ENCODE measurements around the gene GP1BB.
"Not testable (repeated sequence)": the region's sequence is repeated elsewhere in the genome, so short reads cannot be mapped to it uniquely, and the experiment has no call there.

GP1BB gene

DNA sequence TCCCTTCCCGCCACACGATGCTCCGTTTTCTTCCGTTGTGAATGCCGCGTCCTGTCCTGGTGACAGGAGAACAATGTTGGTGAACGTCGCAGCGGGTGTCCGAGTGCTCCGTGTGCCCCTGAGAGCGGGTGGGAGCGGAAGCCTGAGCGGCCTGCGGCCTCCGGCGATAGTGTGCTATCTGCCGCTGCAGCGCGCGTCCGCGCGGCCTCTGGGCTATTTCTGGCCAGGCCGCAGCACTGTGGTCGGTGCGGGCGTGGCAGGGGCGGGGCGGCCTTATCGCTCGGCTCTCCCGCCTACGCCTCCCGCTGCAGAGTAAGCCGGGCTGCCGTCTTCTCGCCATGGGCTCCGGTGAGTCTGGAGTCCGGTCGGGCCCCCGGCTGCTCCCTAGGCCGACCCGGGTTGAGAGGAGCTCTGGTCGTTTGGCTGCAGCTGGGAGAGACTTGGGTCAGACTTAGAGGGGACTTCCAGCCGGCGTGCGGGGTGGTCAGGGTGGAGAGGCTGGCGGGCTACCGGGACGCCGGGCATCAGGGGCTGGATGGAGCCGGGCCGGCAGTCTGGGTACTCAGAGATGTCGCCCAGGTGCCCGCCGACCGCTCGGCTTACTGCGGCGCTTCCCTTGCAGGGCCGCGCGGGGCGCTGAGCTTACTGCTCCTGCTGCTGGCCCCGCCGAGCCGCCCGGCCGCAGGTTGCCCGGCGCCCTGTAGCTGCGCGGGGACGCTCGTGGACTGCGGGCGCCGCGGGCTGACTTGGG is at the start of gene GP1BB:
Gene GP1BB, plus strand, starts transcription at position 308 of the 751 bp plus-strand sequence. Its CDS starts 31 bp downstream, at position 339.
- DNase-seq (ENCODE audit: low spot score), result no peak

DNA sequence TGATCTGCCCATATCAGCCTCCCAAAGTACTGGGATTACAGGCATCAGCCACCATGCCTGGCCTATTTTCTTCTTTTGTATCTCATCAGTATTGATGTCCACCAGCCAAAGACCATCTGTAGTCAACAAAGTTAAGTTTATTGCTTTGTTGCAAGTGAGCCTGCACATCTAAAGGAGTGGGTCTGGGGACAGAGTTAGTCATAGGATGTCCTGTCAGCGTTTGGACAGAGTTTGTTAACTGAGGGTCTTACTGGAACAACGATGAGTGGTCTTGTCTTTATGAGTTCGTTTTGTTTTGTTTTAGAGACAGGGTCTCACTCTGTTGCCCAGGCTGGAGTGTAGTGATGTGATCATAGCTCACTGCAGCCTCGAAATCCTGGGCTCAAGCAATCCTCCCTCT is 49.7 kb upstream of the GP1BB start:
- DNase-seq (ENCODE audit: low spot score), result no peak

DNA sequence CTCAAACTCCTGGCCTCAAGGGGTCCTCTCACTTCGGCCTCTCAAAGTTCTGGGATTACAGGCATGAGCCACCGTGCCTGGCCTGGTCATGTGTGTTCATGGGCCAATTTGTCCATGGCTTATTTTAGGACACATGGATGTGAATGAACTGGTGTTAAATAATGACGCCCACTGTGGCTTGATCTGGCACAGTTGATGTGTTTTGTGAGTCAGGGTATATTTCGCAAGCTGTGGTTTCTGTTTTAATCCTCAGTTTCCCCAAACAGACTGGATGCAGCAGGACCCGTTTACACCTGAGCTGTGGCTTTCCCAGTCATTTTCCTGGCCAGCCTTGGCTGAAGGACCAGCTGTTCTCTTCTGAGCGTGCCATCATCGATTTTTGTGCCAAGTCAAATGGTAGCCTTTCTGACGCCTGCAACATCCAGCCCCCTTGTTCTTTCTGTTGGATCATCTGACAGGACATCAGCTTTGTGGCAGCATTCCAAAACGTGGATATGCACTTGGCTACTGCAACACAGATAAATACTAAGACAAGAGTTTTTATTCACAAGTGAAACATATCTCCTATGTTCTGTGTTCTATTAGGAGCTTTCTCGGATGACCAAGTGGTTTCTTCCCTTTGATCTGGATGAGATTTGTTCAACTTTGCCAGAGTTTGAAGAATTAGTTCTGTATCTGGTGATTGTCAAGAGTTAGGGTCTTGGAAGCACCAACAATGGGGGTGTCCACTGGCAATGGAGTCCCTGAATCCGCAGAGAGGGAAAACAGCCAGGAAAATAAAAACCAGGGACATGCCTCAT is 49.0 kb upstream of the GP1BB start:
- DNase-seq (ENCODE audit: low spot score), result no peak

DNA sequence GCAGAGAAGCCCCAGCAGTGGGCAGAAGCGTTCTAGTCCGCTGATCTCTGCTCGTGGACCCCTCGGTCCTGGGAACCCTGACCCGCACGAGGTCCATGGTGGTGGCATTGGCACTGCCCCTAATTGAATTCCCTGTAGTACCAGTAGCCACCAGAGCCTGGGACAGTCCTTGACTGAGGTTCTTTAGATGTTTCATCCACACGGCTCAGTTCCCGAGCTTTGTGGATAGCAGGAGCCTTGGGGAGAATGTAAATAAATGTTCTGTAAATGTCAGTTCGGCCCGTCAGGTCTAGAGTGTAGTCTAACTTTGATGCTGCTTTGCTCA is 48.4 kb upstream of the GP1BB start:
- DNase-seq (ENCODE audit: low spot score), result no peak

DNA sequence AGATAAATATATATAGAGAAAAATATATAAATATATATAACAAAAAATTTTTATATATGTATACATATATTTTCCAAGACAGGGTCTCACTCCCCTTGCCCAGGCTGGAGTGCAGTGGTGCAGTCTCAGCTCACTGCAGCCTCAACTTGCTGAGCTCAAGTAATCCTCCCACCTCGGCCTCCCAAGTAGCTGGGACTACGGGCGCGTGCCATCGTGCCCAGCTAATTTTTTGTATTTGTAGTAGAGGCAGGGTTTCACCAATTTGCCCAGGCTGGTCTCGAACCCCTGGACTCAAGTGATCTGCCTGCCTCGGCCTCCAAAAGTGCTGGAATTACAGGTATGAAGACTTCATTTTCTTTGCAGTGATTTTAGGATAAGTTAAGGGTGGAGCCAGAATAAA is 47.9 kb upstream of the GP1BB start:
- DNase-seq (ENCODE audit: low spot score), result no peak

DNA sequence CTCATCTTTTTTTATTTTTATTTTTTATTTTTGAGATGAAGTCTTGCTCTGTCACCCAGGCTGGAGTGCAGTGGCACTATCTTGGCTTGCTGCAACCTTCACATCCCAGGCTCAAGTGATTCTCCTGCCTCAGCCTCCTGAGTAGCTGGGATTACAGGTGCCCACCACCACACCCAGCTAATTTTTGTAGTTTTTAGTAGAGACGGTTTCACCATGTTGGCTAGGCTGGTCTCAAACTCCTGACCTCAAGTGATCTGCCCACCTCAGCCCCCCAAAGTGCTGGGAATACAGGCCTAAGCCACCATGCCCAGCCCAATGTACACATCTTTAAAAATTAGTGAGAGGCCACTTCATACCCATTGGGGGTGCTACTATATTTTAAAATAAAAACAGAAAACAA is 46.9 kb upstream of the GP1BB start:
- not testable (repeated sequence) for DNase-seq (ENCODE audit: low spot score)

DNA sequence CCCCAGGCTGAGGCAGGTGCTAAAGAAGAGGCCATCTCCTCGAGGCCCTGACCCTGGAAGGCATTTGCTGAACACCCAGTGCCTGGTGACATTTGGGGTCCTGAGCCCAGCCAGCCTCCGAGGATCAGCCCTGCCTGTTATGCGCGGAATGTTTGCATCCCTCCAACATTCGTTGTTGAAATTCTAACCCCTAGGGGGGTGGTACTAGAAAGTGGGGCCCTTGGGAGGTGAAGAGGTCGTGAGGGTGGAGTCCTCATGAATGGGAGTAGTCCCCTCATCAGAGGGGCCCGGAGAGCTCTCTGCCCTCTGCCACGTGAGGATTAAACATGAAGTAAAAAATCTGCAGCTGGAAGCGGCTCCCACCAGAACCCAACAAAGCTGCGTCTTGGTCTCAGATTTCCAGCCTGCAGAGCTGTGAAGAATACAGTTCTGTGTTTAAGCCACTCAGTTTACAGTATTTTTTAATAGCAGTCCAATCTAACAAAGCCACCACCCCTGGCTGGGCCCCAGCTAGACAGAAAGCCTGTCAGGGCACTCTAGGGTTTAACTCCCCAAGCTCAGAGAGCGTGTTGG is 44.3 kb upstream of the GP1BB start:
- DNase-seq (ENCODE audit: low spot score), result no peak

DNA sequence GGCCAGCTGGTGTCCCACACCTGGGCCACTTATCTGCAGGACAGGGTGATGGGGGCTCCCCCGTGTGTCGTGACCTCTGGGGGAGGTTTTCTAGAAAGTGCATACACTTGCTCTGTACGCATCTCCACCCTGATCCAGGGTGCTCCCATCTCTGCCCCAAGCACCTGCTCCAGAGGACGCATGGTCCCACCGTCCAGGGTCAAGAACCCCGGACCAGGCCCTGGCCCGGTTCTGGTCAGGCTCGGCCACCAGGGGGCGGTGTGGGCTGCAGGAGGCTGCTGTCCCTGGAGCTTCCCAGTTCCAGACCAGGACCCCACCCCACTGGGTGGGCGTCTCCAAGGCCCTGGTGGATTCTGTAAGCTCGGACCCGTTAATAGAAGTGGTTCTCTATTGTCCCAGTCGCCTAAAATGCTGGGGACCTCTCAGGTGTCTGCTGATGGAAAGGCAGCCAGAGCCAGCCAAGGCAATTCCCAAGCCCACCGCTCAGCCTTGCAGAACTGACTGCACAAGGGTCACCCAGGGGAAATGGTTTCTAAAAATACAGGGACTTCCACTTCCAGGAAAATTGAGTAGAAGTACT is 43.7 kb upstream of the GP1BB start:
- peak; percentile 59 for DNase-seq (ENCODE audit: low spot score)

DNA sequence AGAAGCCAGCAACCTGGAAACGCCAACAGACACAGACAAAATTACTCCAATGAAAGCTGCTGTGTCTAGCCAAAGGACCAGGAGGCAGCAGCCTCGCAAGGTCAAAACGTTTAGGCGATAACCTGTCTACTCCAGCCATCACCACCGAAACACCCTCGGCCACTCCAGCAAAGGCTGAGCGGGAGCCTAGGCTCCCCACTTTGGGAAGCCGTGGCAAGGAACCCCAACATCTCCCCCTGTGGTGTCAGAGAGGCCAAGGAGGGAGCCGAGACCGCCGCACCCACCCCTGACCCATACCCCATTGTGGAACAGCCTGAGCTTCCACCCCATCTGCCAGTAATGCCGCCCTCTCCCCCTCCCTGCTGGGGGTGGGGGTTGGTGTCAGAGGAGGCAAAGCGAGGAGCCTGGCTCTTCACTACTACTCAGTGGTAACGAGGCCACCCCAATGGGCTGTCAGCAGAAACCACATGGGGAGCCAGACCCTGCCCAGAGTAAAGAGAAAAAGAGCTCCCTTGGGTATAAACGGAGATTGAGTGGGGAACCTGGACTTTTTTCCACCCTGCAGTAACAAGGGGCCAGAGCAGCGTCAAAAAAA is 43.0 kb upstream of the GP1BB start:
- DNase-seq (ENCODE audit: low spot score), result no peak

DNA sequence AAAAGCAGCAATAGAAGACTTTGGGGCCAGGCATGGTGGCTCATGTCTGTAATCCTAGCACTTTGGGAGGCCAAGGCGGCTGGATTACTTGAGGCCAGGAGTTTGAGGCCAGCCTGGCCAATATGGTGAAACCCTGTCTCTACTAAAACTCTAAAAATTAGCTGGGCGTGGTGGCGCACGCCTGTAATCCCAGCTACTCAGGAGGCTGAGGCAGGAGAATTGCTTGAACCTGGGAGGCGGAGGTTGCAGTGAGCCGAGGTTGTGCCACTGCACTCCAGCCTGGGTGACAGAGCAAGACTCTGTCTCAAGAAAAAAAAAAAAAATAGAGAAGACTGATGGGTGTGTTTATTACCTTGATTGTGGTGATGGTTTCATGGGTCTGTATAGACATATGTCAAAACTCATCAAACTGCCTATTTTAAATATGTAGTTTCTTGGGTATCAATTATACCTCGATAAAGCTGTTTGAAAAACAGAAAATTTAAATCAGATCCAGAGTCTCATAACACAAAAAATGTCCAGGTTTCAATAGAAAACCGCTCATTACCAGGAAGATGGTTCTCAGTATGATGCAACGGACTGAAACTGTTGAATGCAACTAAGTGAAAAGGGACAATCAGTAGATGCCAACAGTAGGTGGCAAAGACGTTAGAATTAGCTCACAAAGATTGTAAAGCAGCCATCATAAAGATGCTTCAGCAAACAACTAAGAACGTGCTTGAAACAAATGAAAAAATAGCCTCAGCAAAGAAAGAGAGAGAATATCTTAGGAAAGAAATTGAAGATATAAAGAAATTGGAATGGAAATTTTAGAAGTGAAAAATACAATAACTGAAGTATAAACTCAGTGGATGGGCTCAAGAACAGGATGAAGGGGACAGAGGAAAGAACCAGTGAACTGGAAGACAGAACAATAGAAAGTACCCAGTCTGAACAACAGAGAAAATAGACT is 42.2 kb upstream of the GP1BB start:
- no peak for DNase-seq (ENCODE audit: low spot score)

DNA sequence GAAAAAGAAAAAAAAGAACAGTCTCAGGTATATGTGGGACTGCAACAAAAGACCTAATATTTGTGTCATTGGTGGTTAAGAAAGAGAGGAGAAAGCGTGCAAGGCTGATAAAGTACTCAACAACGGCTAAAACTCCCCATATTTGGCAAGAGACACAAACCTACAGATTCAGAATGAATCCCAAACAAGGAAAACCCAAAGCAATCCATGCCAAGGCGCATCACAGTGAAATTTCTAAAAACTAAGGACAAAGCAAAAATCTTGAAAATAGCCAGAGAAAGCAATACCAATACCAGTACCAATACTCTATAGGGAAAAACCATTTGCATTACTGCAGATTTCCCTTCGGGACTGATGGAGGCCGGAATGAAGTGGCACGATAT is 41.5 kb upstream of the GP1BB start:
- no peak for DNase-seq (ENCODE audit: low spot score)

DNA sequence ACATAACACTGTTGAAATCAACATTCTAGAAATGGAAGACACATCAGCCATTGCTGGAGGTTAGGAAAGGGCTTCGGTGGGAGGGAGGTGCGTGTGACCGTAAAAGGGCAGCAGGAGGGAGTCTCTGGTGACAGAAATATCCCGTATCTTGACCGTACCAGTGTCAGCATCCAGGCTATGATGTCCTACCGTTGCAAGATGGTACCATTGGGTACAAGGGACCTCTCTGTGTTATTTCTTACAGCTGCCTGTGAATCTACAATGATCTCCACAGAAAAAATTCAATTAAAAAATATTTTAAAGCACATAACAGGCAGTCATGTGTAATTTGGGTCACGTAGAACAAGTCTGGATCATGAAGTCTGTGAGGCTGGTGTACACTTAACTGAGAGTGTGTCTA is 36.4 kb upstream of the GP1BB start:
- DNase-seq (ENCODE audit: low spot score), result no peak

DNA sequence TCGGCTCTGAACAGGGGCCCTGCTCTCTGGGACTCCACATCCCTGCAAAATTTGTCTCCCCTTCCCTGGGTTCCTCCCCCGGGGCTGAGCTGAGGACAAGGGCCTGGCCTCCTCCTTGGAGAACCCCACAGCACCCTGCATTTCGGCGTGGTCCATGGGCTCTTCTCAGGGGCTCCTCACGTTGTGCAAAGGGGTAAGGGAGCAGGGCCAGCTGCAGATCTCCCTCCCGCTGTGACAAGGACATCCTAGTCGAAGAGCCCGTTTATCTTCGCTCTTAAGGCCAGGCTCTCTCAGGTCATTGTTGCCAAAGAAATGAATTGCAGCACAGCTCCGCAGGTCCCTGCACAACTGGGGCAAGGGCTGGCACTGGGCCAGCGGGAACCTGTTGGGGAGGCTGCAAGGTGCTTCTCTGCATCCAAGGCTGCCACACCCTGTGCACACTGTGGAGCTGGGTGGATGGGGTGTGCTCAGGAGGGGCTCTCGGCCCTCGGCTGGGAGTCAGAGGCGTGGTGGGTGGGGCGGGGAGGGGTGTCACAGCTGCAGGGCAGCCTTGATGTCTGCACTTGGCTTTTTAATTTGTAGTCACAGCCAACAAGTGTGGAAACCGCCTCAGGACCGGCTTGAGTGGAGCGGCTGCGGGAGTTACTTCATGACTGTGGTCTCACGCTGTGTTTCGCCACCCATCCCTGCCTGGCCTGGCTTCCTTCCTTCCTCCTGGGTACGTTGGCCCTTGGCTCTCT is 35.6 kb upstream of the GP1BB start:
- DNase-seq (ENCODE audit: low spot score), result no peak

DNA sequence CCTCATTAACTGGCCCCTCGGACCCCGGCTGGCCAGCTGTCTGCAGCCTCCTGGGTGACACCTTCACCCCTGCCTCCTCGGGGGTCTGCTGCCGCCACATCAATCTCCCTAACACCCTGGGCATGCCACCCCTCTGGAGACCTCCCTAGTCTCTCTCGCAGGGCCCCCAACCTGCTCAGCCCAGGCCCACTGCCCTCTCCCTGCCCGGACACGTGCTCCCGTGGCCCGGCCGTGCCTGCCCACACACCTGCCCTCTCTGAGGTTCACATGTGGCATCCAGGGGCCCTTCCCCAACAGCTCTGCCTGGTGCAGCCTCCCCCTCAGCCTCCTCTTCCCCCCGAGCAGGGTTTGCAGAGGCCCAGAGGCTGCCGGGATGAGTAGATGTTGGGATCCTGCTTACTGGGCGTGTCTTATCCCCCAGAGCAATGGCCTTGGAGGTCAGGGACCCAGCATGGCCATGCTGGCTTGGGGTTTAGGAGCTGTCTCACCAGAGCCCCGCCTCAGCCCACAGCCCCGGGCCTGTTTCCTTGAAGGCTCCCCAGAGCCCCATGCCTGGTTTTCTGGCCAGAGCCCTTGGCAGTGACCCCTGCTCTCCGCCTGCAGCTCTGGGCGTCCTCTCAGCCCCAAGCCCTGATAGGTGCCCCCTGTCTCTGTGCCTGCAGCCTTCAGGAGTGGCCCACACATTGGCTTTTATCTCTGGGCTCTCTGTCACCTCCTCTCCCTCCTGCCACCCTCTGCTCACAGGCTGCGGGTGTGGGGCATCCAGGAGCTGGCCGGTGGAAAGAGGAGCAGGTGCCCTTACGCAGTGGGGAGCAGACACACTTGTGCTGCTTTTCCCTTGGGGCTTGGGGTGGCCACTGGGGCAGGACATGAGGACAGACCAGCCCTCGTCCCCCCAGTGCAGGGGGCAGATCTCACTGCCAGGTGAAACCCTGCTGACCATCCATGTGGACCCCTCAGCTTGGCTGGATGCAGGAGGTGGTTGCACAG is 34.7 kb upstream of the GP1BB start:
- DNase-seq (ENCODE audit: low spot score), result no peak

DNA sequence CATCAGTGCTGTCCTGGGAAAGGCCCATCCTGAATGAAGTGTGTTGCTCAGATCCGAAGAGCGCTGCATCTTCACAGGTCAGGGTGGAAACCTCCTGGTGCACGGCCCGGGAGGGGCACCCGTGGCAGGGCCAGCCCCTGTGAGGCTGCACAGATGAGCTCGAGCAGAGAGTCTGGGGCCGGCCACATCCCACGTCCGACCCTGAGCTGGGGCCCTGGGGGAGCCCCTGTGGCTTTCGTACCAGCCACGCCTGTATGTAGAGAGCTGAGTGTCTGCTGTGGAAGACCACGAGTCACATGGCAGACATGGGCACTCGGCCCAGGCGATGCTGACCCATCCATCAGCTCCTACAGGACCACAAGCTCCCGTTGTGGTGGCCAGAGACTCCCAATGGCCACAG is 33.9 kb upstream of the GP1BB start:
- DNase-seq (ENCODE audit: low spot score), result no peak

DNA sequence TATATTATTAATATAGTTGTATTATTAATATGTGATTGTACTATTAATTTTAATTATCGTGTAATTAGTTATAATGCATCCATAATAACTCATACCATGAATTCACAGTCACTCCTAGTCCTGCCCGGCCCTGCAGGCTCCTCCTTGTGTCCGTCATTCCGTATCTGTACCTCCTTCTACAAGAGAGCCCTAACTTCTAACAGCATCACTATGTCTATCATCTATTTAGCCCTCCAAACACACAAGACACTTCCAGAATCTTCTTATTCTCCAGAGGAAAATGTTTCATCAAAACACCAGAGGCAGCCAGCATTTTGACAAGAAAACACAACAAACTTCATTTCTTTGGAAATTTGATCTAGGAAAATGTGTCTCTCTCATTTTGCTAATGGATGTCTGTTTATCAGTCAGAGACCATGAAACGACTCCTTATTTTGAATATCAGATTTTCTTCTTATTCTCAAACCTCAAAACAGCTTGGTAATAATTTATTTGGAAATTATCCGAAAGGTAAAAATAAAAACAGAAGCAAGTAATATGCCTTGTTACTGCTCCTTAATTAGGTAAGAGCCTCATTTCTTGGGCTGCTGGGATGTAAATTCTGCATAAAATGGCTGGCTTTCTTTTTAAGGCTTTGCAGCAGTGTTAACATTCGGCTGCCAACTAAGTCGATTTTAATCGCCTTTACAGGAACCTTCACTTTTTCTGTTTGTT is 32.2 kb upstream of the GP1BB start:
- DNase-seq (ENCODE audit: low spot score), result no peak

DNA sequence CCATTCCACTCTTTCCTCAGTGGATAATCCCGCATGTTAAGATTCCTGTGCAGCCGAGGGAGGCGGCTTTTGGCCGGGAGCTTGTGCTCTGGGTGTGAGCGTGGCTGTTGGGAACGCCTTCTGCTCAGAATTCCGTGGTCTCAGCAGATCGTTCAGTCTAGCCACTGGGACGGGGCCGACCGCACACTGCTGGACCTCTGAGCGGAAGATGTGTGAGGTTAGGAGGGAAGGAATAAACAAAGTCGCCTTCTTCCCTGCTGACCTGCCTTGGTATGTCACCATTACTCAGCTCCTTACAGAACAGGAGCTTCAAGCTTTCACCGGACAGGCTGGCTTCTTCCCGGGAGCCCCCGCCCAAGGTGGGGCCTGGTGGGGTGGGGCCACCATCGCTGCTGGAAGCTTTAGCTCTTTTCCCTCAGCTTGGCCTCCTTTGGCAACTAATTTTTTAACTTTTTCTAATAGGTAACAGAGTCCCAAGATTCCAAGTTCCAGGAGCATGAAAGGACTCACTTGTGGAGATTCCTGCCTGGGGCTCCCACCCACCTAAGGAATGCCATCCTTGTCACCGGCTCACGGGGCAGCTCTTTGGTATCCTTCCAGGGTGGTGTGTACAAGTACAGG is 31.5 kb upstream of the GP1BB start:
- DNase-seq (ENCODE audit: low spot score), result peak; percentile 72

DNA sequence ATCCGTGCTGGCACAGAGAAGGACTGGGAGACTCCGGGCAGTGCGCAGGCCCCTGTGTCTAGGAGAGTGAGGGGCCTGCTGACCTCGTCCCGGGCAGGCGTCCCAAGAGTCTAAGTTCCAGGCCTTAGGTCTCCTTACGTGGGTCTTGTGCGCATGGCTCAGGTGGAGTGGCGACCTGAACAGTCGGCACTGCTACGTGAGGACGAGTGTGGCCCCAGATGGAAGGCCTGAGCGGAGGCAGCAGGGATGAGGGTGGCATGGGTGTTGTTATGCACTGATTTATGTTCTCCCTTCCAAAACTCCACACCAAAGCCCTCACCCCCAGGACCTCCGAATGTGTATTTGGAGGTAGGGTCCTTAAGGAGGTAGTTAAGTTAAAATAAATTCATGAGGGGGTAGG is 29.8 kb upstream of the GP1BB start:
- DNase-seq (ENCODE audit: low spot score), result no peak
